ENCODE measurements around the gene HHIPL1. TPM values are rescaled to one million over a fixed set of nuclear protein-coding genes. Genes with fewer than 3 reads are reported as not detected.

The HHIPL1 gene
- total and polyA plus RNA-seq, 2 donors (not counting 3 experiments of a cell fraction or from before 2014, with no cell fraction given): 1.3 to 2.1 TPM

- no TSS peak for BruUV-seq (replicated peaks)
- intact Hi-C loops (cut with micrococcal nuclease): no loop called here
- Histone ChIP-seq H3K79me2 (ENCODE audit: control insufficient read depth, insufficient read depth, low read length) (no peaks in the 10 kb centered on the region), H2AFZ (ENCODE audit: low read depth, low read length) (no peak overlapping the region), H3K9me1 (replicated peaks; ENCODE audit: control insufficient read depth, extremely low read depth, insufficient read depth, low read length) (no peaks in the 10 kb centered on the region), H3K9ac (replicated peaks; ENCODE audit: extremely low read depth, insufficient read depth, low read length) (no peak overlapping the region), H3K27ac (ENCODE audit: insufficient read depth, low read depth, low read length) (no peak overlapping the region), H4K20me1 (replicated peaks; ENCODE audit: control insufficient read depth, extremely low read depth, insufficient read depth, low read length) (no peaks in the 10 kb centered on the region), H3K4me1 (ENCODE audit: control insufficient read depth, extremely low read depth, insufficient read depth, low read length) (no peaks in the 10 kb centered on the region), H3K4me3 (replicated peaks in 1 of 3; ENCODE audit: insufficient read depth in 1 of 3, low read depth in 1 of 3, low read length in 3 of 3) (no peak overlapping the region), H3K27me3 (ENCODE audit: control insufficient read depth in 2 of 2, insufficient read depth in 2 of 2, low read length in 2 of 2) (no peaks in the 10 kb centered on the region), H3K9me3 (replicated peaks; ENCODE audit: control insufficient read depth, insufficient read depth, low read length) (no peaks in the 10 kb centered on the region), H3K4me2 (ENCODE audit: insufficient read depth, low read length) (no peak overlapping the region), H3K36me3 (ENCODE audit: control insufficient read depth in 2 of 2, extremely low read depth in 1 of 2, insufficient read depth in 2 of 2, low read length in 2 of 2) (no peaks in the 10 kb centered on the region)
- FAIRE-seq: no peak
- POLR2A ChIA-PET: no interaction called here
- CTCF ChIA-PET: interaction anchor here (1.0 kb wide), 1 partner anchor 112 kb away, joined by 3 read pairs; no protein-coding TSS in a partner anchor
- TF ChIP-seq CTCF (IDR thresholded peaks at IDR 0.05; ENCODE audit: extremely low read depth in 1 of 2, insufficient read depth in 1 of 2, low read depth in 1 of 2, low read length in 2 of 2) (no peak), POLR2A (IDR thresholded peaks at IDR 0.05; ENCODE audit: low read depth, low read length) (no peak), POLR2AphosphoS5 (IDR thresholded peaks at IDR 0.05; ENCODE audit: insufficient read depth, low read depth, low read length) (no peak), GATA2 (IDR thresholded peaks at IDR 0.05; ENCODE audit: insufficient read depth, insufficient read length, low read depth, low read length) (no peak), EZH2 (IDR thresholded peaks at IDR 0.05; ENCODE audit: borderline replicate concordance, low read depth, low read length, severe bottlenecking) (no peak), FOS (IDR thresholded peaks at IDR 0.05; ENCODE audit: borderline replicate concordance, insufficient read depth, low read length) (no peak), MYC (IDR thresholded peaks at IDR 0.05; ENCODE audit: low read depth, low read length) (no peak), JUN (IDR thresholded peaks at IDR 0.05; ENCODE audit: borderline replicate concordance, insufficient read depth, insufficient read length, low read depth) (no peak)
- TF ChIP-seq, protein P1, sequence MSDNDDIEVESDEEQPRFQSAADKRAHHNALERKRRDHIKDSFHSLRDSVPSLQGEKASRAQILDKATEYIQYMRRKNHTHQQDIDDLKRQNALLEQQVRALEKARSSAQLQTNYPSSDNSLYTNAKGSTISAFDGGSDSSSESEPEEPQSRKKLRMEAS (IDR thresholded peaks at IDR 0.05; ENCODE audit: insufficient read depth, insufficient read length): no peak
- DNase-seq (ENCODE audit: low read depth, low spot score): no peak
- dilution Hi-C loops (cut with MboI; ENCODE audit: extremely low pct_ligation_motif_present, low sequenced_read_pairs): no loop called here
Observed at GRCh38 chr14:99636487-99636886, 8.4 kb upstream of the HHIPL1 start.

Data from endothelial cell of umbilical vein (primary cell).